Activated effector memory CD4-positive, alpha-beta T cell treated with anti-CD3 and anti-CD28 coated beads, Interleukin-2, amount 50 U/mL, for 16 hours (primary cell): Measurements from ENCODE around the gene INPP4B.

Experiments
- DNase-seq: peaks from one replicate; pipeline ENCODE4 v3.0.0-alpha.2; 2020

INPP4B gene

GRCh38 chr4:142567199-142567598 is 278.9 kb downstream of the INPP4B start:
- DNase-seq: peak; percentile 83

DNA sequence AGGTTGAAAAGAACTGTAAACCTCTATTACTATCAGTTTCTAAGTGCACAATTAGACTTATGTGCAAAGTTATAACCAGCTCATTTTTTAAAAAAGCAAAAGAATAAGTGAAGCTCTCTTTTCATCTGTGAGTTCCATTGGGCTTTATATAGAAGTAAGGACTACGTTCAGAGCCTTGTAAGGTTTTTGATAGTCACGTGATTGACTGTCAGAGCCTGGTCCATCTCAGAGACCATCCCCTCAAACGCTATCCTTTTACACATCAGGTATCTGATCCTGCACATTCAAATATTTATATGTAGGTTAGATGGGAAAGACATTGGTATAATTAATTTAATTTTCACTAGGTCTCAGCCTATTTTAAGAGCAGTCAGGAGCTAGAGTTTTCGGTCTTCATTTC is 279.3 kb downstream of the INPP4B start:
- no peak for DNase-seq

GRCh38 chr4:142566243-142566642 is 279.9 kb downstream of the INPP4B start:
- DNase-seq: no peak

DNA sequence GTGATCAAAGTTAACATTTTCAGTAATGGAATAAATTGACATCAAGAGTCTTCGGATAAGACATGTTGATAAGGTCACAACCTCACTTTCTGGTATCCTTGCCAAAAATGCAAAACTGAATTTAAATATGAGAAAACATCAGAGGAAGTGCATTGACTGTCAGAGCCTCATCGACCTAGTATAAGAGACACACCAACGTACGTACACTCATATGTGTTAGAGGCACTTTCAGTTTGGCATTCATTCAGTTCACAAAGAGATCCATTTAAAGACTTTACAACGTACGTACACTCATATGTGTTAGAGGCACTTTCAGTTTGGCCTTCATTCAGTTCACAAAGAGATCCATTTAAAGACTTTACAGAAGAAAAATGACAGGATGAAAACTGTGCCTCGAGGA is 280.3 kb downstream of the INPP4B start:
- no peak for DNase-seq

- no peak for DNase-seq
Measured at GRCh38 chr4:142563682-142564291, 282.3 kb downstream of the INPP4B start.

GRCh38 chr4:142559986-142560385 is 286.1 kb downstream of the INPP4B start:
- no peak for DNase-seq

GRCh38 chr4:142558851-142559250 is 287.2 kb downstream of the INPP4B start:
- DNase-seq: no peak

- no peak for DNase-seq
Measured at GRCh38 chr4:142557239-142557801, 288.8 kb downstream of the INPP4B start.

DNA sequence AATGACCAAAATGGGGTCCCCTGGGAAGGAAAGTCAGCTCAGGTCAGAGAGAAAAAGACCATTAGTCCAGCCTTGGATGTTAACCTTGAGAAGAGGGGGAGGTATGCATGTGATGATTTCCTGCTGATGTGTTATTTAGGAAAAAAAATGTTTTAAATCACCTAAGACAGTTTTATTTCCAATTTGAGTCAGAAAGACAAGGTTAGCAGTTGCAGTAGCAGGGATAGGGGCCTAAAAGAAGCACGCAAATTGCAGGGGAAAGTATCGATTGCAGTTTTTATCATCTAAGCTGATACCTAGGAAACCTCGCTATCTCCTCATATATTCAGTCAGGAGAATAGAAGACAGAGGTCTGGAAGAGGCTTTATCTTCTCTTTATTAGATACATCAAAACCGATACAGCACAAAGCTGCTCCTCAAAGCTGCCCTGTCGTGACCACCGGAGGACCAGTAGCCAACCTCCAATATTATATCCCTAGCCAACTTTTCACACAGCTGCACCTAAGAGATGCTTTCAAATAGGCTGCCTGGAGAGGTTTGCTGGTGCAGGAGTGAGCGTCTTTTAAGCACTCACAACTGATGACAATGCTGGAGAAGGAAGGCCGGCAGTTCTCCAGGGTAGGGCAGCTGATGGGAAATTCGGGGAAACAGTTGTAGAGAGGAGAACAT is 289.4 kb downstream of the INPP4B start:
- no peak for DNase-seq

DNA sequence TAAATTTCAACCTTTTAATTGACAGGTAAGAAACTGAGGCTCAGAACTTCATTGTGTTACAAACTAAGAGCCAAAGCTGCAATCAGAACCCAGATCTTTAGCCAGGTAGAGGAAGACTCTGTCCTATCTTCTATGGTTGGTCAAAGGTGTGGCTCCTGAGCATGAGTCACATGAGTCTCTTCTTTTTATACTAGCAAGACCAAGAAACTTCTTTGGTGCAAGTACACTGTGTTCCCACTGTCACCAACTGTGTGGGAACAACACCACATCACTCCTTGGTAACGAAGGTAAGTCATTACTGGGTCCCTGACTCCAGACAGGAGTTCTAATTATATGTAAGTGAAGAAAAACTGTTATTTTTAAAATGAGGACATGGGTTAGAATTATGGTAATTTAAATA is 290.1 kb downstream of the INPP4B start:
- DNase-seq: no peak

DNA sequence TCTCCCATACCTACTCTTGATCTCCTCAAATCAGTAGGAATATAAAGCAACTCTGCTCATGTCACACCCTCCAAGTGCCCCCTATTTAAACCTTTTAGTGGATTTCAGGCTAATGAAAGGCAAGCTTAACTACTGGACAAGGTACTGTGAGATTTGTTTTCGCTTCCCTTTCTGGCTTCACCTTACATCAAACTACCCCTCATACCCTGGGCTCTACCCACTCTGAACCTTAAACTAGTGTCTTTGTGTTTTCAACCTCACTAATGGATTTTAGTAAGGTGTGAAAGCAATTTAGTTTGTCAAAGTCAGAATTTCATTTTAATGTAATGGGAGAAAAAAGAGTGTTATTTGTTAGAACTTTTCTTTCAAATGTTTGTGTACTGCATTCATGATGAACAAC is 291.7 kb downstream of the INPP4B start:
- DNase-seq: no peak

DNA sequence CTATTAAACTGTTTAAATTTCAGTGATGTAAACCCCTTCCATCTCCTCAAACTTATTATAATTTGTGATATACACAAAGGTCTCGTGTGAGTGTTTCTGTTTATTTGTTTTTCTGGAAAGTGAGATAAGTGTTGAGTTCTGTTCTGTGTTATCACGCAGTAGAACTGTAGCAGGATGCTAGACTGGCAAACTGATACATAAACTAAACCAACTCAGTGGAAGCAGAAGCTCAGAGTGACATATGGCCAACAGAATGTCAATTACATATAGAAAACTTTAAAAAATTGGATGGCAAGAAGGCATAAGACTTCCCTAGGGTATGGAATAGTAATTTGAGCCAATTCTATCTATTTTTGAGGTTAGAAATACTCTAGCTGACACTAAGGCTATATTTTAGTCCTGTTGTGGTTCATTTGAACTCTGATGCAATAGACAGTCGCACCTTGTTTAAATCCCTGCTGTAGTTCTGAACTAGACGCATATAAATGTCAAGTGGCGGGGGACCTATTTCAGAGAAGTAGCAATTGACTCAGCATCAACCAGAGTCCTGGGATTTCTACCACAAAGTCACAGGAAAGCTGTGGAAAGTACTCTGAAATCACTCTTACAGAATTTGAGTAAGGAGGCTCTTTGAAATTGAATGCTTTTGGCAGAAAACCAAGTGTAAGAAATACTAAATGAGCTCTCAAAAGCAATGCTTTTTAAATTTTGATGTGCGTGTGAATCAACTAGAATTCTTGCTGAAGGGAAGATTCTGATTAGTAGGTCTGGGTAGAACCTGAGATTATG is 294.4 kb downstream of the INPP4B start:
- DNase-seq: no peak

DNA sequence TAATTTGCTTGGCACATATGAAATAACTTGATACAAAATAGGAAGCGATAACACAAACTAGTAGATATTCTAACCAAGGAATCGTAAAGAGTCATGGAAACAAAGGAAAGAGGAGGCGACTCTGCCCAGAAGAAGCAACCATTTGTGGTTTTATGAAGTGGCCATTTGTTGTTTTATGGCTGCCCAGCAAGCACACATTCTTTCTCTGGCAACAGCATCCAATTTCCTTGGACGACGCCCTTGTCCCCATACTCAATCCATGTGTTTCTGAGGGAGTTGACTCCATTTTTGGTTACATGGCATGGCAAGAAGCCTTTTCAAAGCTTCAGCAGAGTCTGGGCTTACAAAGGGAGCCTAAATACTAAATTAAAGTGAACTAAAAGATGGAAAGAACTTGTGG is 295.1 kb downstream of the INPP4B start:
- no peak for DNase-seq

- DNase-seq: no peak
Measured at GRCh38 chr4:142549726-142550463, 296.2 kb downstream of the INPP4B start.

- no peak for DNase-seq
Measured at GRCh38 chr4:142549248-142549647, 296.9 kb downstream of the INPP4B start.

- no peak for DNase-seq
Measured at GRCh38 chr4:142548491-142548890, 297.6 kb downstream of the INPP4B start.

- no peak for DNase-seq
Measured at GRCh38 chr4:142547974-142548373, 298.1 kb downstream of the INPP4B start.

DNA sequence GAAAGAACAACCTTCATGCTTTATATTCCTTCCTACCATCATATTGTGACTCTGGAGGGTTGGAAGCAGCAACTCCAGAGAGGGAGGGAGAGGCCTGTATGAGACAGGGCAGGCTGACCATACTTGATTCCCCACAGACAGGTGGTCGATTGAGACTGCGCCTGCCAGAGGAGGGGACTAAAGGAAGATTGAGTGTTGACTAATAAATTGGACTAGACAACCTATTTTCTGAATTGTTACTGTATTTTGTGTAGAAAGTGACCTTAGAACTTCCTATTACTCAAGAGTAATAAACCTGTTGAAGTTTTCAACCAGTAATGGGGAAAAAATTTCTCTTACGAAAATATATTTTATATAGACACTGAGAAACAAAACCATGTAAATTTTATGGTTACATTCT is 301.5 kb downstream of the INPP4B start:
- no peak for DNase-seq

DNA sequence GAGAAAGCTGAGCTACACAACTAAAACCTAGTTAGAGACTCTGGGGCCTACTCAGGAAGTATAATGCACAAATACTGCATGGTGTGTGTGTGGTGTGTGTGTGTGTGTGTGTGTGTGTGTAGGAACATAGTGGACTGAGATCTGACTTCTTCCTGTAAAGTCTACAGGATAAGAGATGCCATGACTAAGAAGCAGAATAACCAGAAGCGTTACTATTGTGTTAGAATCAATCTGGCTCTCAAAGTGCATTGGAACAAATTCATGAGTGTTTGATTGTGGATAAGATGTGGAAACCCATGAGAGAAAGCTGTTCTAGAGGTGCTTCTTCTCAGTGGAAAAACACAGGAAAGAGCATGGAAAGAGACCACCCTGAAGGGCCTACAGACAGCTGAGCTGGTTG is 302.1 kb downstream of the INPP4B start:
- DNase-seq: no peak

DNA sequence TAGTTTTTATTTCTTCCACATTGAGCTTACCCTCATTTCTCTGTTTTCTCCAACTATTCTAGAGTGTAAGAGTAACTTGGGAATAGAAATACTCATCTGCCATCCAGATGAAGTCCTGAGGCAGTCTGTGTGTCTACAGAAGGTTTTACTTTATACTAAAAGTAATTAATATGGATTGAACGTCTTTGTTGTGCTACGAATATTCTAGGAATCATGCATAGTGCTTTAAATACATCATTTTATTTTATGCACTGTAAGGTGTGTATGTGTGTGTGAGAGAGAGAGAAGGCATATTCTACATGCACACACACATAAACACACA is 305.7 kb downstream of the INPP4B start:
- DNase-seq: no peak

DNA sequence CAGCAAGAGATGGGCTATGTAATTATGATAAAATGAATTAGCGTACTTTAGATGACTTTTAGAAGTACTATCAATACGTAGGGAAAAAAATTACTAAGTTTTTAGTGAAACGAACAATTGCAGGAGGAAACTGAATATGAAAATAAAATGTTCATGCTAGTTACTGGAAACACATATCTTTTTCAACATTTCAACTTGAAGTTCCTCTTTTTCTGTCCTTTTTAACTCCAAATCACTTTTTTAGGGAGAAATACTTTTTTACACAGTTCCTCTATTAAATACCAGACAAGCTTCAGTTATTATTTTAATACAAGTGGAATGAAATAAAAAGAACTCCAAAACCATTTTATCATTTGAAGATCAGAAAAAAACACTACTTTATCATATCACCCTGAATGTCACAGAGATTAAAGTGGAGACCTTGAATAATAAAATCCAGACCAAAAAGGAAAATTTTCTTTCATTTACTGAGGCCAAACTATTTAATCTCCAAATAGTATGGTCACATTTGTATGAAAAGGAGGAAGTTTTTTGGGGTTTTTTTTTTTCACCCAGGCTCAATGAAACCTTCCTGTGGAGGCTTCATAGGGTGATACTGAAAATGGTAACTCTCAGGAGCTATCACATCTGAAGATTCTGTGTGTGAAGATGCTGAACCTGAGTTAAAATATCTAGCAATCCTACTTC is 306.2 kb downstream of the INPP4B start:
- DNase-seq: no peak

DNA sequence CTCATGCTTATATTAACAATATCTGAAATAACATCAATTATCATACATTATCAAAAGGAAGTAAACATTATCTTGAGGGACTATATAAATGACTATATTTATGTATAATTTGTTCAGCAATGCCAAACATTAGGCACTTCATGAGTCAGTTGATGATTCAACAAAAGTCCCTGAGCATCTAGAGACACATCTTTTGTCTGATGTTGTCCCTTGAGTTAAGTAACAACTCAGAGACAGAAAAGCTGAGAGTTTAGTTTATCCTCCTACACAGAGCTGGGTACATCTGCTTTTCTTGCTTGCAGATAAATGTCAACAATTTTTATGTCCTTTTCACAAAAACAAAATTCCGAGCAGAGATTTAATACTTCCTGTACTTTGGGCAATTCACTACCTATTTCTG is 311.1 kb downstream of the INPP4B start:
- DNase-seq: no peak

GRCh38 chr4:142532054-142532453 is 314.0 kb downstream of the INPP4B start:
- no peak for DNase-seq
